Breast epithelium (tissue), 4 donors: Measurements from ENCODE around the gene TENM3. TPM values are rescaled to one million over a fixed set of nuclear protein-coding genes. Genes with fewer than 3 reads are reported as not detected.
"Not testable (repeated sequence)": the region's sequence is repeated elsewhere in the genome, so short reads cannot be mapped to it uniquely, and the experiment has no call there.

Experiments
- DNase-seq, 2 donors: peaks; one replicate each; pipeline ENCODE4 v3.0.0-alpha.2; 2019; ENCODE audit warnings: low spot score in 2 of 2
- H3K27ac ChIP-seq, 2 donors: fragments of 200-600 bp; sonication (generic) in 1 of 2; one replicate each; pipeline ENCODE4 v1.5.1; 2016 to 2019; ENCODE audit warnings: mild to moderate bottlenecking in 1 of 2
- H3K27me3 ChIP-seq, 2 donors: fragments of 200-600 bp; sonication (generic) in 1 of 2; one replicate each; pipeline versions ENCODE4 v1.5.1 to v1.6.0; 2017 to 2019; ENCODE audit warnings: control low read depth in 1 of 2, mild to moderate bottlenecking in 1 of 2
- H3K36me3 ChIP-seq: fragments of 200-600 bp; one replicate; pipeline ENCODE4 v1.5.1; 2019
- H3K4me1 ChIP-seq, 2 donors: fragments of 200-600 bp; sonication (generic); one replicate each; pipeline ENCODE4 v1.5.1; 2016 to 2019; ENCODE audit warnings: control low read depth in 1 of 2
- H3K4me3 ChIP-seq, 3 donors: fragments of 200-600 bp; sonication (generic); 1 replicate in 2 of 3; 2 replicates in 1 of 3; pipeline ENCODE4 v1.5.1; 2016 to 2019; ENCODE audit warnings: mild to moderate bottlenecking in 3 of 3, moderate library complexity in 2 of 3
- H3K9me3 ChIP-seq, 2 donors: fragments of 200-600 bp; sonication (generic) in 1 of 2; one replicate each; pipeline ENCODE4 v1.5.1; 2016 to 2019; ENCODE audit warnings: control low read depth in 1 of 2
- CTCF ChIP-seq, 3 donors: fragments of 450-650 bp; IDR thresholded peaks; one replicate each; pipeline ENCODE4 v1.5.1; 2016 to 2017; ENCODE audit warnings: antibody characterized with exemption in 3 of 3, mild to moderate bottlenecking in 3 of 3, moderate library complexity in 3 of 3
- POLR2A ChIP-seq: fragments of 450-650 bp; IDR thresholded peaks from one replicate; pipeline ENCODE4 v1.6.1; 2016; ENCODE audit warnings: antibody characterized with exemption, mild to moderate bottlenecking, moderate library complexity
- POLR2AphosphoS5 ChIP-seq, 3 donors: sonication (generic); formaldehyde crosslinking; IDR thresholded peaks; one replicate each; pipeline ENCODE4 v1.6.1; 2017; ENCODE audit warnings: antibody characterized with exemption in 3 of 3
- intact Hi-C: fragments of 100-400 bp; cut with DNase I; formaldehyde crosslinking; loops from one replicate; pipeline ENCODE4 v1.15.1; 2023; ENCODE audit warnings: low total_unique reads
- total RNA-seq, 3 donors: library from RNA; depleted of rRNA; stranded (reverse); fragments of >200 nt; gene quantifications; one replicate each; pipeline ENCODE4 v1.1.0, GENCODE V29; 2016

TENM3 gene
- total RNA-seq, 3 donors from 2014 or later: 4.6 to 30.6 (median 8.8) TPM

GRCh38 chr4:182382941-182383340 lies 139.7 kb downstream of the TENM3 start:
- no peak overlapping the region for H3K4me3 ChIP-seq
- H3K36me3 ChIP-seq: no peaks in the 10 kb centered on the region
- no peak for TF ChIP-seq POLR2A
- TF ChIP-seq POLR2AphosphoS5 (IDR thresholded peaks at IDR 0.05): no peak
- no peak for TF ChIP-seq CTCF (IDR thresholded peaks at IDR 0.05)
- H3K27me3 ChIP-seq: no peaks in the 10 kb centered on the region
- intact Hi-C loops: no loop called here
- no peaks in the 10 kb centered on the region for H3K9me3 ChIP-seq
- no peak for DNase-seq
- H3K4me1 ChIP-seq: no peaks in the 10 kb centered on the region
- no peak overlapping the region for H3K27ac ChIP-seq

- DNase-seq: no peak
- intact Hi-C loops: no loop called here
- no peak overlapping the region for H3K4me3 ChIP-seq
- no peak for TF ChIP-seq POLR2AphosphoS5 (IDR thresholded peaks at IDR 0.05)
- TF ChIP-seq CTCF (IDR thresholded peaks at IDR 0.05): no peak
- no peak for TF ChIP-seq POLR2A
- no peaks in the 10 kb centered on the region for H3K9me3 ChIP-seq
- no peak overlapping the region for H3K27ac ChIP-seq
- no peaks in the 10 kb centered on the region for H3K27me3 ChIP-seq
- no peaks in the 10 kb centered on the region for H3K4me1 ChIP-seq
- no peaks in the 10 kb centered on the region for H3K36me3 ChIP-seq
Observed at GRCh38 chr4:182384631-182385091, 141.5 kb downstream of the TENM3 start.

GRCh38 chr4:182385897-182386296 lies 142.7 kb downstream of the TENM3 start:
- TF ChIP-seq CTCF (IDR thresholded peaks at IDR 0.05) (no peak), POLR2A (no peak), POLR2AphosphoS5 (IDR thresholded peaks at IDR 0.05) (no peak)
- H3K9me3 ChIP-seq: no peaks in the 10 kb centered on the region
- intact Hi-C loops: no loop called here
- no peaks in the 10 kb centered on the region for H3K27me3 ChIP-seq
- no peak overlapping the region for H3K4me3 ChIP-seq
- no peak for DNase-seq
- no peaks in the 10 kb centered on the region for H3K4me1 ChIP-seq
- no peaks in the 10 kb centered on the region for H3K36me3 ChIP-seq
- no peak overlapping the region for H3K27ac ChIP-seq

- H3K9me3 ChIP-seq, H3K27ac ChIP-seq, H3K4me1 ChIP-seq, H3K4me3 ChIP-seq, DNase-seq, intact Hi-C loops, H3K36me3 ChIP-seq, H3K27me3 ChIP-seq: not testable (repeated sequence)
Observed at GRCh38 chr4:182386576-182386975, 143.4 kb downstream of the TENM3 start.

GRCh38 chr4:182391111-182391684 lies 148.0 kb downstream of the TENM3 start:
- H3K9me3 ChIP-seq: no peaks in the 10 kb centered on the region
- H3K27me3 ChIP-seq: no peaks in the 10 kb centered on the region
- TF ChIP-seq POLR2AphosphoS5 (IDR thresholded peaks at IDR 0.05): no peak
- TF ChIP-seq POLR2A: no peak
- TF ChIP-seq CTCF (IDR thresholded peaks at IDR 0.05): no peak
- no peaks in the 10 kb centered on the region for H3K4me1 ChIP-seq
- no peaks in the 10 kb centered on the region for H3K36me3 ChIP-seq
- no peak overlapping the region for H3K4me3 ChIP-seq
- DNase-seq: no peak
- intact Hi-C loops: no loop called here
- H3K27ac ChIP-seq: no peak overlapping the region

- intact Hi-C loops: no loop called here
- TF ChIP-seq CTCF (IDR thresholded peaks at IDR 0.05): no peak
- no peak for TF ChIP-seq POLR2A
- no peak for TF ChIP-seq POLR2AphosphoS5 (IDR thresholded peaks at IDR 0.05)
- no peak overlapping the region for H3K27ac ChIP-seq
Observed at GRCh38 chr4:182394181-182394580, 151.0 kb downstream of the TENM3 start.

More at GRCh38 chr4:182394181-182394580, 151.0 kb downstream of the TENM3 start:
- Histone ChIP-seq H3K36me3 (no peaks in the 10 kb centered on the region), H3K4me3 (no peak overlapping the region), H3K27me3 (no peaks in the 10 kb centered on the region), H3K4me1 (no peaks in the 10 kb centered on the region), H3K9me3 (no peaks in the 10 kb centered on the region)
- DNase-seq: no peak
